Urinary bladder (tissue), 4 donors: ENCODE measurements around the gene KCNIP3. TPM values are rescaled to one million over a fixed set of nuclear protein-coding genes. Genes with fewer than 3 reads are reported as not detected.

ENCODE experiments used
- DNase-seq: peaks from one replicate; pipeline ENCODE4 v3.0.0-alpha.2; 2015; ENCODE audit errors: extremely low spot score
- H3K27ac ChIP-seq: one replicate; pipeline ENCODE4 v1.5.1; 2013; ENCODE audit warnings: low read depth, mild to moderate bottlenecking, moderate library complexity
- H3K36me3 ChIP-seq: one replicate; pipeline ENCODE4 v1.6.1; 2013; ENCODE audit warnings: mild to moderate bottlenecking, moderate library complexity; ENCODE audit not compliant: insufficient read depth
- H3K4me1 ChIP-seq: one replicate; pipeline ENCODE4 v1.6.1; 2013; ENCODE audit warnings: mild to moderate bottlenecking, moderate library complexity; ENCODE audit not compliant: insufficient read depth
- H3K4me3 ChIP-seq: one replicate; pipeline ENCODE4 v1.5.1; 2013; ENCODE audit warnings: low read depth, low read length
- WGBS: extraction: QIAGEN DNeasy Blood & Tissue Kit; methylation state at CpG from one replicate; pipeline ENCODE4 v1.1.7; 2013; 5-methylcytosine and 5-hydroxymethylcytosine counted together
- polyA plus RNA-seq: library from polyadenylated mRNA; stranded (reverse); fragments of 200-250 nt; gene quantifications from one replicate; pipeline ENCODE4 v1.2.3, GENCODE V29; 2013
- total RNA-seq: library from RNA; depleted of rRNA; stranded (reverse); fragments of >200 nt; gene quantifications from one replicate; pipeline ENCODE4 v1.2.3, GENCODE V29; 2014
- donor health status: healthy with polysubstance abuse.
- donor health status: healthy.

KCNIP3 gene
- total and polyA plus RNA-seq, 2 donors = 6.1 to 16.8 TPM

DNA sequence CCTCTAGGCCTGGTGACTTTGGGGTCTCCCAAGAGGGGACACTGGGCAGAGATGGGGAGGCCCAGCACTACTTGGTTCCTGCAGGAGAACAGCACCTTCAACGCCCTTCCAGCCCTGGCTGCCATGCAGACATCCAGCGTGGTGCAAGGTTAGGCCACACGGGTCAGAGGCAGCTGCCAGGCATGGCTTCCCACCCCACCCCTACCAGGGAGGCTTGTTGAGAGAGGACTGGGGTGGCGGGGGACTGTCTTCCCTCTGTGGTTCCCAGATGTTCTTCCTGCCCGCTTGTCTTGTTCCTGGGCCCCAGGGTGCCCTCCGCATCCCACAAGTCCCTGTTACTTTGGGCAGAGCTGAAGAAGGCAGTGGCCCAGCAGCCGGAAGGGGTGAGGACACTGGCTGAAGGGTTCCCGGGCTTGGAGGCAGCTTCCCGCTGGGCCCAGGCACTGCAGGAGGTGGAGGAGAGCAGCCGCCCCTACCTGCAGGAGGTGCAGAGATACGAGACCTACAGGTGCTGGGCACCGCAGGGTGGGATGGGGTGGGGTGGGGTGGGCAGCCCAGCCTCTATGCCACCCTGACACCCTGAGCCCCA, 18.4 kb upstream of the KCNIP3 start:
- Histone ChIP-seq H3K4me1 (no peaks in the 10 kb centered on the region), H3K36me3 (no peaks in the 10 kb centered on the region), H3K27ac (no peak overlapping the region), H3K4me3 (no peak overlapping the region)
- WGBS = 92% methylated on average over 12 of the region's 12 CpGs
- DNase-seq = no peak

DNA sequence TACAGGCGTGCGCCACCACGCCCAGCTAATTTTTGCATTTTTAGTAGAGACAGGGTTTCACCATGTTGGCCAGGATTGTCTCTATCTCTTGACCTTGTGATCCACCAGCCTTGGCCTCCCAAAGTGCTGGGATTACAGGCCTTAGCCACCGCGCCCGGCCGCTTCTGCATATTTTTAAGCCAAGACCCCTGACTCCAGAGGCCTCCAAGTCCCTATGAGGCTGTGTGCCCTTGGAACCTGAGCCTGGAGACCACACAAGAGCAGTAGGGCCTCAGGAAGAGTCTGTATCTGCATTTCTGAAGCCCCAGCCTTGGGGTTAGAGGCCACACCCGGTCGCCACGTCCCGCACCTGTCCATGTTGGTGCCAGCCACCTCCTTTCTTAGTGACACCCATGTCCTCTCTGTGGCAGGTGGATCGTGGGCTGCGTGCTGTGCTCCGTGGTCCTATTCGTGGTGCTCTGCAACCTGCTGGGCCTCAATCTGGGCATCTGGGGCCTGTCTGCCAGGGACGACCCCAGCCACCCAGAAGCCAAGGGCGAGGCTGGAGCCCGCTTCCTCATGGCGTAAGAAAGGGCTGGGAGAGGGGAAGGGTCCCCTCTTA, 17.6 kb upstream of the KCNIP3 start:
- Histone ChIP-seq H3K4me3 (no peak overlapping the region), H3K36me3 (no peaks in the 10 kb centered on the region), H3K27ac (no peak overlapping the region), H3K4me1 (no peaks in the 10 kb centered on the region)
- DNase-seq = no peak
- WGBS = 96% methylated on average over 19 of the region's 19 CpGs

DNA sequence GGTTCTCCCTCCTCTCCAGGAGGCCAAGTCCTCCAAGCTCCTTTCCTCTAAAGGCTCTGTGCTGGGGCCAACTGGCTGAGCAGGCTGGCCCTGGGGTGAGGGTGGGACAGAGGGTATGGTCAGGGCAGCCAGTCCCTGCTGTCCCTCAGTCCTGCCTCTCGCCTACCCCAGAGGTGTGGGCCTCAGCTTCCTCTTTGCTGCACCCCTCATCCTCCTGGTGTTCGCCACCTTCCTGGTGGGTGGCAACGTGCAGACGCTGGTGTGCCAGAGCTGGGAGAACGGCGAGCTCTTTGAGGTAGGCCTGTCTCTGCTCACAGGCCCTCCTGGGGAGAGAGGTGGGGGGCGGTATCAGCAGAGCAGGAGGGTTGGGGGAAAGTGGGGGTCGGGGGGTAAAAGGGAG, 16.1 kb upstream of the KCNIP3 start:
- H3K4me3 ChIP-seq = no peak overlapping the region
- no peak overlapping the region for H3K27ac ChIP-seq
- WGBS = 90% methylated on average over 8 of the region's 8 CpGs
- no peaks in the 10 kb centered on the region for H3K36me3 ChIP-seq
- no peak for DNase-seq
- H3K4me1 ChIP-seq = no peaks in the 10 kb centered on the region

DNA sequence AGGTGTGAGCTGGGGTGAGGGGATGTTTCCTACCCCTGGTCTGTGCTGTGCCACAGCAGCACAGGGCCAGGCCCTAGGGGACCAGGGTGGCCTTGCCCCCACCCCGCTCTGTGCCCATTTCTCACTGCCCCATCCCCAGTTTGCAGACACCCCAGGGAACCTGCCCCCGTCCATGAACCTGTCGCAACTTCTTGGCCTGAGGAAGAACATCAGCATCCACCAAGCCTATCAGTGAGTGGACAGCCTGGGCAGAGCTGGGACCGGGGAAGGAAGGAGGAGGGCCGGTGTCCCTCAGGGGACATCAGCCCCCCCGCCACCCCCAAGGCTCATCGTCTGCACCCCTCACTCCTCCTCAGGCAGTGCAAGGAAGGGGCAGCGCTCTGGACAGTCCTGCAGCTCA, 15.4 kb upstream of the KCNIP3 start:
- H3K27ac ChIP-seq = no peak overlapping the region
- no peak for DNase-seq
- no peak overlapping the region for H3K4me3 ChIP-seq
- WGBS = 91% methylated on average over 8 of the region's 8 CpGs
- H3K4me1 ChIP-seq = no peaks in the 10 kb centered on the region
- H3K36me3 ChIP-seq = no peaks in the 10 kb centered on the region

DNA sequence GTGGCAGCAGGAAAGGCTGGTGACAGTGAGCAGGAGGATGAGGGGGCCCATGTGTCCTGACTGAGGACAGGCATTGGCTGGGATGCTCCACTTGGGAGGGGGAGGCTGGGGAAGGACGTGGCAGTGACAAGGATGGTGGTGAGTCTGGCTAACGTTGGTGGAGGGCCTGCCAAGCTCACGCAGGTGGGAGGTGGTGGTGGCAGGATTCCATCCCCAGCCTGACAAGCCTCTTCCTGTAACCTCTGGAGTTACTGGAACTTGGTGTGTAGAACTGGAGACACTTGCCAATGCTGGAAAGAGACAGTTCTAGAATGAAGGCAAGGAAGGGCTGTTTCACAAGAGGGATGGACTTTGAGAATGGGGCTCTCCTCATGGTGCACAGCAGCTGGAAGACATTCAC, 14.7 kb upstream of the KCNIP3 start:
- 37% methylated on average over 3 of the region's 3 CpGs for WGBS
- H3K4me3 ChIP-seq = no peak overlapping the region
- H3K27ac ChIP-seq = no peak overlapping the region
- DNase-seq = no peak
- no peaks in the 10 kb centered on the region for H3K4me1 ChIP-seq
- H3K36me3 ChIP-seq = no peaks in the 10 kb centered on the region

DNA sequence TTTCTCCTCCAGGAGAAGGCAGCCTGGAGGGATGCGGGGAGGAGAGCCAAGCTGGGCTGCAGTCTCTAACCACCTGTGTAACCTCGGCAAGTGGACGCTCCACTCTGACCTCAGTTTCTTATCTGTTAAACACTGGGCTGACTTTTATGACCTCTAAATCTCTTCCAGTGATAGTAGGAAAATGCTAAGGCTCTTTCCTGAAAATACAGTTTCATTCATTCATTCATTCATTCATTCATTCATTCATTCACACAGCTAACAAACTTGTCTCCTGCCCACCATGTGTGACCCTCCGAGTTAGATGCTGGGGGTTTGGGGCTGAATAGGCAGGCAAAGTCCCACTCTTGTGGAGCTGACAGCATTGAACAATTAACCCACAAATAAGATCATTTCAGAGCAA, 13.6 kb upstream of the KCNIP3 start:
- Histone ChIP-seq H3K27ac (no peak overlapping the region), H3K4me3 (no peak overlapping the region), H3K36me3 (no peaks in the 10 kb centered on the region), H3K4me1 (no peaks in the 10 kb centered on the region)
- WGBS = 79% methylated on average over 4 of the region's 4 CpGs
- DNase-seq = no peak

DNA sequence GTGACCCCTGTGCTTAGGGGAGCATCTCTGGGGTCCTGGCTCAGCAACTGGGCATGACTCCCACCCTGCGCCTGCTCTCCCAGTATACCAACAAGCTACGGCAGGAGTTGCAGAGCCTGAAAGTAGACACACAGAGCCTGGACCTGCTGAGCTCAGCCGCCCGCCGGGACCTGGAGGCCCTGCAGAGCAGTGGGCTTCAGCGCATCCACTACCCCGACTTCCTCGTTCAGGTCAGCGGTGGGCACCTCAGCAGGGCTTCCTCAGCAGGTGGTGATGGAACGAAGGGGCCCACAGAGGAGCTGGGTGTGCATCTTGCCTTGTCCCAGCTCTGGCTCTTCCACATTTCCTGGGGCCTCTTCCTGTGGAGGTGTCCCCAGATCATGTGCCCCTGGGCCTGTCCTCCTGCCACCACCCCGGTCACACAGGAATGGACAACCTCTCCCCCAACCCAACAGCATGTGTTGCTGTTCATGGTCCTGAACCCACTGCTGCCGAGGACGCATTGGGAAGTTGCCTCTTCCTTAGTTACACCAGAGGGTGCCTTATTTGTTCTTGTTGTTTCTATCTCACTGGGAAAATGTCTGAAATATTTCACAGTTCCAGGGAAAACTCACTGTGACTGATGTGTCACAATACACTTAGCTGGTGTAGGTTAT, 12.1 kb upstream of the KCNIP3 start:
- no peak for DNase-seq
- H3K4me1 ChIP-seq = no peaks in the 10 kb centered on the region
- 87% methylated on average over 13 of the region's 13 CpGs for WGBS
- H3K27ac ChIP-seq = no peak overlapping the region
- no peak overlapping the region for H3K4me3 ChIP-seq
- H3K36me3 ChIP-seq = no peaks in the 10 kb centered on the region

DNA sequence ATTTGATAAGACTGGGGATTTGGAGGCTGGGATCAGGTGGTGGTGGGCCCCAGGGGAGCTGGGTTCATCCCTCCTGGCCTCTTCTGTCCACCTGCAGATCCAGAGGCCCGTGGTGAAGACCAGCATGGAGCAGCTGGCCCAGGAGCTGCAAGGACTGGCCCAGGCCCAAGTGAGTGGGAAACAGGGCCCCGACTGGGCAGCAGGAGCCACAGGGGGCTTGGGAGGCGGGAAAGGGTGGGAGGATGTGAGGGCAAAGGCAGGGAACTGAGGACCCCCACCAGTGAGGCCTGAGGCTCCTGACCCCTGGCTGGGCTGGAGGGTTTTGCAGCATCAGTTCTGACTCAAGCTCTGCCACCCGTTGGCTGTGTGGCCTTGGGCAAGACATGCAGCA, 11.6 kb upstream of the KCNIP3 start:
- no peak overlapping the region for H3K4me3 ChIP-seq
- WGBS = 61% methylated on average over 4 of the region's 4 CpGs
- no peak for DNase-seq
- H3K27ac ChIP-seq = no peak overlapping the region
- H3K36me3 ChIP-seq = no peaks in the 10 kb centered on the region
- H3K4me1 ChIP-seq = no peaks in the 10 kb centered on the region

DNA sequence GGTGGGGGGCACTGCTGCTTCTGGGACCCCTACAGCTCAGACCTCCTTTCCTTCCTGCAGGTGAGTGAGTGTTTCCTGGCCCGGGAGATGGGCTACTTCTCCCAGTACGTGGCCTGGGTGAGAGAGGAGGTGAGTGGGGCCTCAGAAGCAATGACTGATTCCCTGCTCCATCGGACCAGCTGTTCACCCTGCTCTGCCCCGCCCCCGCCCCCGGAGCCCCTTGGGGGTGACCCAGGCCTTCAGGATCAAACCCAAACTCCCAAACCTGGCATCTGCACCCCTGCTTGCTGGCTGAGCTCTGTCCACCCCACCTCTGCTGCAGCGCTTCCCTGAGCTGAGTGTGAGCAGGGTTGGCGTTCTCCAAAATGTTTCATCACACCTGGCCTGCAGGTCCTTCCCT, 9.8 kb upstream of the KCNIP3 start:
- no peak for DNase-seq
- Histone ChIP-seq H3K4me3 (no peak overlapping the region), H3K36me3 (no peaks in the 10 kb centered on the region), H3K4me1 (no peaks in the 10 kb centered on the region), H3K27ac (no peak overlapping the region)
- 86% methylated on average over 8 of the region's 8 CpGs for WGBS

DNA sequence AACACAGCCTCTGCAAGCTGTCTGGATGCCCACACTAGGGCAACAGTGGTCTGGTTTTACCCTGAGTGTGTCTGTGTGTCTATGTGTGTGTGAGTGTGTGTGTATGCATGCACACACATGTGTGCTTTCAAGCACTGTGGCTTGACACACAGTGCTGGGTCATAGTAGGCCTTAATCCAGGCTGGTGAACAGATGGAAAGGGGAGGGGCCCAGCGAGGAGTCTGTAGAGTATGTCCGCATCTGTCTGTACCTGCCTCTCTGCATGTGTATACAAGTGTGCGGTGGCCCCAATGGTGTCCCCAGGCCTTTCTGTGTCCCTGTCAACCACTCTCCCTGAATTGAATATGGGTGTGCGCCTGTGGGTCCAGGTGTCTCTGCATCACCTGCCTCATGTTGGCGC, 9.3 kb upstream of the KCNIP3 start:
- H3K4me1 ChIP-seq = no peaks in the 10 kb centered on the region
- H3K27ac ChIP-seq = no peak overlapping the region
- no peak overlapping the region for H3K4me3 ChIP-seq
- no peak for DNase-seq
- 93% methylated on average over 5 of the region's 5 CpGs for WGBS
- H3K36me3 ChIP-seq = no peaks in the 10 kb centered on the region

DNA sequence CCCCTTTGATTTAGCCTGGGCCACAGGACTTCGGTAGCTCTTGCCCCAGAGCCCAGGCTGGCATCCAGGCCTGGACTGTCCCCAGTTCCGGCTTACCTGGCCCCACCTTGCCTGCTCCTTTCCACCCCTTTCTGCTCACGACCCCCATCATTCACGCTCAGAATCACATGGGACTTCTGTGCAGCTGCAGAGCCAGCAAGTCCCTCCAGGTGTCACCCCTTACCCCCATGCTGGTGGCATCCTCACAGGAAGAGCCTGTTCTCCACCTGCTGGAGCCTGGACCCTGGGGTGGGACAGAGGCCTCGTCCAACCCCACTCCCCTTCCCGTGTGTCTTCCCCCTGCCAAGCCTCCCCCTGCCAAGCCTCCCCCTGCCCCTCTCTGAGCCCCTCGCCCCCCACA, 7.9 kb upstream of the KCNIP3 start:
- H3K4me3 ChIP-seq = no peak overlapping the region
- H3K4me1 ChIP-seq = no peaks in the 10 kb centered on the region
- H3K36me3 ChIP-seq = no peaks in the 10 kb centered on the region
- DNase-seq = no peak
- no peak overlapping the region for H3K27ac ChIP-seq
- whole genome bisulfite sequencing = 68% methylated on average over 7 of the region's 7 CpGs

DNA sequence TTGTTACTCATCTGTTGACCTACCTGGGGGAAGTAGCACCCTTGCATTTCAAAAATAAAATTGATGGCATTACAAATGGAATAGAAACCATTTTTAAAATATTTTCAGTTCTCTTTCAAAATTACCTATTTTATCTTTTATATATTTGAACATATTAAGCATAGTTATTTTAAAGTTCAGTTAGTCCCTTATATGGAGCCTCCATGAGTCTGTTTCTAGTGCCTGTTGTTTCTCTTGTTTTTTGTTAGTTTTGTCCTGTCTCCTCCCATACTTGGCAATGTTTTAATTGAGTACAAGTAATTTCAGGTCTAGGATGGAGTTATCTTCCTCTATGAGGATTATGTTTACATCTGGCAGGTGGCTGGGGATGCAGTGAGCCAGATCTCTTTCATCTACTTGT, 5.9 kb upstream of the KCNIP3 start:
- no peaks in the 10 kb centered on the region for H3K36me3 ChIP-seq

DNA sequence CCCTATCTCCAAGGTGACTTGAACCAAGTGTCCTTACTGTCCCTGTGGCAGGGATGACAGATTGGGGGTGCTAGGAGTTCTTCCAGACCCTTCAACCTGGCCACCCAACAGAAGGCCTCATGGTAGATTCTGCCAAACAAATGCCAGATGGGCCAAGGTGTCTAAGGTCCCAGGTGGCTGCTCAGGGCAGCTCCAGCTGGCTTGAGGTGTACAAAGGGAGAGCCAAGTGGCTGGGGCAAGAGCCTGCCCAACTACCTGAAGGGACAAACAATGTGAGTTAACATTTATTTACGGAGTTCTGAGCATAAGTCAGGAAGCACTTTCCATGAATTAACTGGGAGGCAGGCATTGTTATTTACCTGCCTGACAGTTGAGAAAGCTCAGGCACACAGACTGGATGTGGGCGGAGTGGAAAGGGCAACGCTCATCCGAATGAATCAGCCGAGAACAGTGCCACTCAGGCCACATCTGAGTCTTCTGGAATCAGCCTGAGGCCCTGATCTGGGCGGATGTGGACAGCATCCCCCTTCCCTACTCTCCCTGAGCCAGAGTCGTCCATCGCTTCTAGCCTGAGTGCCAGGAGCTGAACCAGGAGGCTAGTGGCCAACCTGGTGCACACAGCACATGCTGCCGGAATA, 4.4 kb upstream of the KCNIP3 start:
- Histone ChIP-seq H3K36me3 (no peaks in the 10 kb centered on the region), H3K4me3 (no peak overlapping the region), H3K4me1 (no peaks in the 10 kb centered on the region), H3K27ac (no peak overlapping the region)
- no peak for DNase-seq
- 90% methylated on average over 9 of the region's 9 CpGs for WGBS

More for the DNA sequence above, 5.9 kb upstream of the KCNIP3 start:
- no peaks in the 10 kb centered on the region for H3K4me1 ChIP-seq
- DNase-seq = no peak
- no peak overlapping the region for H3K27ac ChIP-seq
- no peak overlapping the region for H3K4me3 ChIP-seq

DNA sequence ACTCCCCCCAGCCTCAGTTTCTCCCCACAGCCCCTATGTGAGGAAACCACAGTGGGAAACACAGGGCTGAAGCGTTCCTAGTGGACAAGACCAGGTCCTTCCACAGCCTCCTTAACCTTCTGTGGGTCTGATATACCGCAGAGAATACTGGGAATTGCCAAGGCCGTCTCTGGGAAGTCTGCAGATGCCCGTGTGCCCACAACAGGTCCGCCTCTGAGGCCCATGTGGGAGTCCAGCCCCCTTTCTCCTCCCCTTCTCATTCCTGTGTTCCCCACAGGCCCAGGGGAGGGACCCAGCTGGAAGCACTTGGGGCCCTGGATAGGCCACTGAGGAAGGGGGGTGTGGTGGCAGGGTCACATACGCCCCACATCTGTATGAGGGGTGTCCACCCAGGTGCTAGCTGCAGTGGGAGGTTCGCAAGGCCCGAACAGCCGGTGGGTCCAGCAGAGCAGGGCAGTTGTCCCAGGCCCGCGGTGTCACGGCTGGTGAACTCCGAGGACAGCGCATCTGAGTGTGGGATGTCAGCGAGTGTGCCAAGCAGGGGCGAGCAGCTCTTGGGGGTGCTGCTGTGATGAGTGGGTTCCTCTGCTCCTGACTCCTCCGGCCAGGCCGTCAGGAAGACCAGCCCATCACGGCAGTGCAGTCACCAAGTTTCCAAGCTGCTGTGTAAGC, 2.4 kb upstream of the KCNIP3 start:
- Histone ChIP-seq H3K4me1 (no peaks in the 10 kb centered on the region), H3K4me3 (no peak overlapping the region), H3K36me3 (no peaks in the 10 kb centered on the region), H3K27ac (no peak overlapping the region)
- WGBS = 91% methylated on average over 19 of the region's 19 CpGs
- no peak for DNase-seq
